Uterus (tissue), 2 donors: ENCODE data around the gene CELSR3.

Experiments used
- POLR2A ChIP-seq, 2 donors: fragments of 450-650 bp; IDR thresholded peaks; one replicate each; pipeline ENCODE4 v1.6.1; 2016; ENCODE audit warnings: antibody characterized with exemption in 2 of 2, mild to moderate bottlenecking in 1 of 2, moderate library complexity in 1 of 2
- TF ChIP-seq, protein P1 (sequence below), 4 experiments: fragments of 200-600 bp in 2 of 4; fragments of 450-650 bp in 2 of 4; sonication (generic) in 2 of 4; IDR thresholded peaks; one replicate each; pipeline ENCODE4 v1.5.1; 2016 to 2019; ENCODE audit warnings: antibody characterized with exemption in 4 of 4, mild to moderate bottlenecking in 2 of 4, moderate library complexity in 1 of 4

DNA sequence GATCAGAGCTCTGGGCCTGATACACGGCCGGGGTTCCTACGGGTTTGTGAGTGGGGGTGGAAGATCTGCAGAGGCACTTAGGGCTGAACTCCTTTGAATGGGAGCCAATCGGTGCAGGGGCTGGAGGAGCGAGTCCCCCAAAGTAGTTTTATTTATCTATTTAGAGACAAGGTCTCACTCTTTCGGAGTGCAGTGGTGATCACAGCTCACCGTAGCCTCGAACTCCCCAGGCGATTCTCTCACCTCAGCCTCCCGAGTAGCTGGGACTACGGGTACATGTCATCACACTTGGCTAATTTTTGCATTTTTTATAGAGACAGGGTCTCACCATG is 1.6 kb upstream of the CELSR3 start:
- no peak for TF ChIP-seq POLR2A (IDR thresholded peaks at IDR 0.05)
- TF ChIP-seq, protein P1, sequence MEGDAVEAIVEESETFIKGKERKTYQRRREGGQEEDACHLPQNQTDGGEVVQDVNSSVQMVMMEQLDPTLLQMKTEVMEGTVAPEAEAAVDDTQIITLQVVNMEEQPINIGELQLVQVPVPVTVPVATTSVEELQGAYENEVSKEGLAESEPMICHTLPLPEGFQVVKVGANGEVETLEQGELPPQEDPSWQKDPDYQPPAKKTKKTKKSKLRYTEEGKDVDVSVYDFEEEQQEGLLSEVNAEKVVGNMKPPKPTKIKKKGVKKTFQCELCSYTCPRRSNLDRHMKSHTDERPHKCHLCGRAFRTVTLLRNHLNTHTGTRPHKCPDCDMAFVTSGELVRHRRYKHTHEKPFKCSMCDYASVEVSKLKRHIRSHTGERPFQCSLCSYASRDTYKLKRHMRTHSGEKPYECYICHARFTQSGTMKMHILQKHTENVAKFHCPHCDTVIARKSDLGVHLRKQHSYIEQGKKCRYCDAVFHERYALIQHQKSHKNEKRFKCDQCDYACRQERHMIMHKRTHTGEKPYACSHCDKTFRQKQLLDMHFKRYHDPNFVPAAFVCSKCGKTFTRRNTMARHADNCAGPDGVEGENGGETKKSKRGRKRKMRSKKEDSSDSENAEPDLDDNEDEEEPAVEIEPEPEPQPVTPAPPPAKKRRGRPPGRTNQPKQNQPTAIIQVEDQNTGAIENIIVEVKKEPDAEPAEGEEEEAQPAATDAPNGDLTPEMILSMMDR (IDR thresholded peaks at IDR 0.05) = no peak
